HG03521 (cell line): ENCODE data around the gene RPL4.
"Not testable (repeated sequence)": the region's sequence is repeated elsewhere in the genome, so short reads cannot be mapped to it uniquely, and the experiment has no call there.

Experiments used
- ATAC-seq: cut with Tn5 transposase; IDR thresholded peaks from one replicate; pipeline ENCODE4 v1.9.1; 2021; ENCODE audit warnings: mild to moderate bottlenecking, moderate library complexity; ENCODE audit not compliant: unreplicated experiment

RPL4 gene

DNA sequence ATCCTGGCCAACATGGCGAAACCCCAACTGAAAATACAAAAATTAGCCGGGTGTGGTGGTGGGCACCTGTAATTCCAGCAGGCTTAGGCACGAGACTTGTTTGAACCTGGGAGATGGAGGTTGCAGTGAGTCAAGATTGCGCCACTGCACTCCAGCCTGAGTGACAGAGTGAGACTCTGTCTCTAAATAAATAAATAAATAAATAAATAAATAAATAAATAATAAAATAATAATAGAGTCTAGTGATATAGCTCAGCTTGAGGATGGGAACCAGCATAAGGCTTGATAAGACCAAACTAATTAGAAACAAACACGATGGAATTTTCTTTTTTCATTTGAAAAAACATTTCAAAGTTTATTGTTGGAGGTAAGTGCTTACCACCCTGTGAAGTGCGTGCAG, 43.4 kb downstream of the RPL4 start:
- not testable (repeated sequence) for ATAC-seq

DNA sequence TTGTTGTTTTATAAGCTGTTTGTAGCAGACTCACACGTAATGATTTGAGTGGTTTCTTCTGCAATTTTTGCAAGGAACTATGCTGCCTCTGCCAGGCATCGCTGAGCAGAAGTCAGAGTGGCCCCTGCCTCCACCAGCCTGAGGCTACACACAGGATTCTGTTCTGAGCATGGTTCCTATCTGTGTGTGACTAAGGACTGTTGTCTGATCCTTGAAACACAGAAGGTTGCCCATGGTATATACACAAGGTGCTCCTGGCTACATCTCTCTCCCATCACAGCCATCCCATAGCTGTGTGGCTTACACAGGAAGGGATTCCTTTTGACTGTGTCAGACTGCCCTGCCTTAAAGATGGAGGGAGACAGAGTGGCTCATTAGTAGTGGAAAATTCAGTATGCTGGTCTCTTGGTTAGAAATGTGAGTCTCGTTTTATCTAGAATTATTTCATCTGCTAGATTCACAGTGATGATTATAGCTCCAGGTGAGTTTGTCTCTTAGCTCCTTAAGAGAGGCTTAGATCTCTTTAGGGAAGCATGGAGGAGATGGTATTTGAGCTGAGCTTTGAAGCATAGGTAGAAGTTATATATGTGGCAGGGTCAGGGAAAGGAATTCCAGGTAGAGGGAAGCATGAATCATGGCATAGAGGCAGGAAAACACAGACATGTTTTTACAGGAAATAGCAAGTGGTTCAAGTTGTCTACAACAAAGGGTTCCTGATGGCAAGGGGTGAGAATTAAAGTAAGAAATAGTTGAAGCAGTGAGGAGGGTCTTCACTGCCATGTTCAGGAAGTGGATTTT, 44.6 kb downstream of the RPL4 start:
- ATAC-seq, result no peak

- no peak for ATAC-seq
Measured at GRCh38 chr15:66456211-66456610, 48.4 kb downstream of the RPL4 start.

DNA sequence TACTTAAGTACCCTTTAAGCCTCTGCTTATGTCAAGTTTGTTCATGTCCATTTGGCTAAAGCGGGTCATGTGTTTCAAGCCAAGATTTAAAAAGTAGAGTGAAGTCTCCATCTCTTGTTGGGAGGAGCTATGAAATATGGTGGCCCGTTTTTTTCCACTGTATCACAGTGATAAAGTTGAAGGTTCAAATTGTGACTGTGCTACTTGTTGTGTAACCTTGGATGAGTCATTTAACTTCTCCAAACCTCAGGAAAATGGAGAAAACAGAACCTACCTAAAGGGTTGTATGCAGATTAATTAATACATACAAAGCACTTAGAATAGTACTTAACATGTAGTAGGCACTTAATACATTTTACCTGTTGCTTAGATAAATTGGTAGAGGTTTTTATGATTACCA, 50.5 kb downstream of the RPL4 start:
- ATAC-seq, result no peak

GRCh38 chr15:66452971-66453580, 51.6 kb downstream of the RPL4 start:
- no peak for ATAC-seq

- ATAC-seq, result no peak
Measured at GRCh38 chr15:66452420-66452819, 52.2 kb downstream of the RPL4 start.
